Endothelial cell (in vitro differentiated cells): ENCODE measurements around the gene TAS2R60. TPM values are rescaled to one million over a fixed set of nuclear protein-coding genes. Genes with fewer than 3 reads are reported as not detected.

ENCODE experiments used
- DNase-seq: peaks from one replicate; pipeline ENCODE4 v3.0.0; 2021; ENCODE audit warnings: low spot score
- H3K27ac Mint-ChIP-seq: one replicate; pipeline ENCODE4 v1.8.0; 2021; ENCODE audit warnings: mixed read lengths, inconsistent platforms; ENCODE audit not compliant: unreplicated experiment
- H3K27me3 Mint-ChIP-seq: one replicate; pipeline ENCODE4 v1.8.0; 2021; ENCODE audit warnings: mild to moderate bottlenecking, moderate library complexity, mixed read lengths, inconsistent platforms; ENCODE audit not compliant: unreplicated experiment
- H3K36me3 Mint-ChIP-seq: one replicate; pipeline ENCODE4 v1.8.0; 2021; ENCODE audit warnings: mild to moderate bottlenecking, low read depth, mixed read lengths, inconsistent platforms; ENCODE audit not compliant: unreplicated experiment
- H3K4me1 Mint-ChIP-seq: one replicate; pipeline ENCODE4 v1.8.0; 2021; ENCODE audit warnings: mild to moderate bottlenecking, mixed read lengths, inconsistent platforms; ENCODE audit not compliant: unreplicated experiment
- H3K4me3 Mint-ChIP-seq: one replicate; pipeline ENCODE4 v1.8.0; 2021; ENCODE audit warnings: mild to moderate bottlenecking, mixed read lengths, inconsistent platforms; ENCODE audit not compliant: unreplicated experiment
- H3K9me3 Mint-ChIP-seq: one replicate; pipeline ENCODE4 v1.8.0; 2021; ENCODE audit warnings: mixed read lengths, inconsistent platforms; ENCODE audit not compliant: unreplicated experiment
- total RNA-seq: library from RNA; stranded (reverse); fragmentation: NEBNext Ultra II Directional; extraction: Animal tissue kit (Norgen Biotek cat#: 25700); gene quantifications from one replicate; pipeline ENCODE4 v1.2.1, GENCODE V29; 2021; ENCODE audit not compliant: unreplicated experiment
- TF ChIP-seq, protein P1 (sequence below): fragments of 200-600 bp; sonication (generic); IDR thresholded peaks from one replicate; pipeline ENCODE4 v1.5.0; 2021; ENCODE audit warnings: antibody characterized with exemption; ENCODE audit not compliant: unreplicated experiment

The TAS2R60 gene
- total RNA-seq, 1 donor from 2014 or later: not detected

DNA sequence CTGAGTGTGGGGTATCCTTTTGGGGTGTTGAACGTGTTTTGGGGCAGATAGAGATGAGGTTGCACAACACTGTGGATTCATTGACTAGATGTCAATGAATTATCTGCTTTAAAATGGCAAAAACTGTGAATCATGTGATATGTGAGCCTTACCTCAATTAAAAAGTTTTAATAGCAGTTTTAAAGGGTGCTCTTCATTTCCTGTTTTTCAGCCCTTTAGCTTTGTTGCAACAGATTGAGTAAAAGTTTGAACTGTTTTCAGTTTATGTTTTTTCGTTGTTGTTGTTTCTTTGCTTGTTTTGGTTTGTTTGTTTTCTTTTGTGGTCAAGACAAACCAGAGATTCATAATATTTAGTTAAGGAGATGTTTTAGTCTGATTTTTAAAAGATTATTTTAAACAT, 43.8 kb downstream of the TAS2R60 start:
- no peak for DNase-seq
- peaks cover 2% of the 10 kb centered on the region for H3K27me3 Mint-ChIP-seq
- TF ChIP-seq, protein P1, sequence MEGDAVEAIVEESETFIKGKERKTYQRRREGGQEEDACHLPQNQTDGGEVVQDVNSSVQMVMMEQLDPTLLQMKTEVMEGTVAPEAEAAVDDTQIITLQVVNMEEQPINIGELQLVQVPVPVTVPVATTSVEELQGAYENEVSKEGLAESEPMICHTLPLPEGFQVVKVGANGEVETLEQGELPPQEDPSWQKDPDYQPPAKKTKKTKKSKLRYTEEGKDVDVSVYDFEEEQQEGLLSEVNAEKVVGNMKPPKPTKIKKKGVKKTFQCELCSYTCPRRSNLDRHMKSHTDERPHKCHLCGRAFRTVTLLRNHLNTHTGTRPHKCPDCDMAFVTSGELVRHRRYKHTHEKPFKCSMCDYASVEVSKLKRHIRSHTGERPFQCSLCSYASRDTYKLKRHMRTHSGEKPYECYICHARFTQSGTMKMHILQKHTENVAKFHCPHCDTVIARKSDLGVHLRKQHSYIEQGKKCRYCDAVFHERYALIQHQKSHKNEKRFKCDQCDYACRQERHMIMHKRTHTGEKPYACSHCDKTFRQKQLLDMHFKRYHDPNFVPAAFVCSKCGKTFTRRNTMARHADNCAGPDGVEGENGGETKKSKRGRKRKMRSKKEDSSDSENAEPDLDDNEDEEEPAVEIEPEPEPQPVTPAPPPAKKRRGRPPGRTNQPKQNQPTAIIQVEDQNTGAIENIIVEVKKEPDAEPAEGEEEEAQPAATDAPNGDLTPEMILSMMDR: no peak
- H3K27ac Mint-ChIP-seq: no peak overlapping the region
- H3K36me3 Mint-ChIP-seq: no peaks in the 10 kb centered on the region
- peaks cover 3% of the 10 kb centered on the region for H3K4me1 Mint-ChIP-seq
- no peaks in the 10 kb centered on the region for H3K9me3 Mint-ChIP-seq
- no peak overlapping the region for H3K4me3 Mint-ChIP-seq

- Mint-ChIP-seq H3K27me3 (peaks cover 2% of the 10 kb centered on the region), H3K27ac (no peak overlapping the region)
Observed at GRCh38 chr7:143487566-143487965, 44.3 kb downstream of the TAS2R60 start.

GRCh38 chr7:143490717-143491306, 47.6 kb downstream of the TAS2R60 start:
- H3K4me3 Mint-ChIP-seq: no peak overlapping the region
- DNase-seq: peak; percentile 32
- no peak overlapping the region for H3K27ac Mint-ChIP-seq
- H3K36me3 Mint-ChIP-seq: no peaks in the 10 kb centered on the region
- H3K27me3 Mint-ChIP-seq: peaks cover 2% of the 10 kb centered on the region
- no peaks in the 10 kb centered on the region for H3K9me3 Mint-ChIP-seq
- TF ChIP-seq, protein P1: no peak
- peaks cover 4% of the 10 kb centered on the region for H3K4me1 Mint-ChIP-seq

More at GRCh38 chr7:143487566-143487965, 44.3 kb downstream of the TAS2R60 start:
- no peaks in the 10 kb centered on the region for H3K9me3 Mint-ChIP-seq
- TF ChIP-seq, protein P1: no peak
- no peaks in the 10 kb centered on the region for H3K36me3 Mint-ChIP-seq
- no peak overlapping the region for H3K4me3 Mint-ChIP-seq
- no peak for DNase-seq
- H3K4me1 Mint-ChIP-seq: peaks cover 4% of the 10 kb centered on the region

- DNase-seq: no peak
- Mint-ChIP-seq H3K4me1 (peaks cover 5% of the 10 kb centered on the region), H3K27me3 (peaks cover 2% of the 10 kb centered on the region)
Observed at GRCh38 chr7:143492043-143492471, 48.8 kb downstream of the TAS2R60 start.

More at GRCh38 chr7:143492043-143492471, 48.8 kb downstream of the TAS2R60 start:
- H3K4me3 Mint-ChIP-seq: no peak overlapping the region
- H3K27ac Mint-ChIP-seq: no peak overlapping the region
- no peaks in the 10 kb centered on the region for H3K9me3 Mint-ChIP-seq
- H3K36me3 Mint-ChIP-seq: no peaks in the 10 kb centered on the region
- TF ChIP-seq, protein P1: no peak
